GM18870 (cell line): ENCODE results near the gene SLC4A3.
"Not testable (repeated sequence)": the region's sequence is repeated elsewhere in the genome, so short reads cannot be mapped to it uniquely, and the experiment has no call there.

ENCODE experiments used
- ATAC-seq: cut with Tn5 transposase; IDR thresholded peaks from one replicate; pipeline ENCODE4 v1.9.1; 2021; ENCODE audit warnings: moderate library complexity; ENCODE audit not compliant: unreplicated experiment

Gene SLC4A3

GRCh38 chr2:219648176-219648575 is 20.7 kb downstream of the SLC4A3 start:
- no peak for ATAC-seq

GRCh38 chr2:219648963-219649362 is 21.5 kb downstream of the SLC4A3 start:
- ATAC-seq = no peak

GRCh38 chr2:219650426-219651248 is 23.2 kb downstream of the SLC4A3 start:
- no peak for ATAC-seq

- not testable (repeated sequence) for ATAC-seq
These were observed 24.2 kb downstream of the SLC4A3 start for GRCh38 chr2:219651656-219652055.

- no peak for ATAC-seq
These were observed 29.1 kb downstream of the SLC4A3 start for GRCh38 chr2:219656526-219656925.

- no peak for ATAC-seq
These were observed 30.9 kb downstream of the SLC4A3 start for GRCh38 chr2:219658196-219658846.

- ATAC-seq = no peak
These were observed 31.4 kb downstream of the SLC4A3 start for GRCh38 chr2:219658874-219659273.

- ATAC-seq = peak; percentile 97
These were observed 33.9 kb downstream of the SLC4A3 start for GRCh38 chr2:219661197-219661954.

- peak; percentile 21 for ATAC-seq
These were observed 34.5 kb downstream of the SLC4A3 start for GRCh38 chr2:219661955-219662395.

GRCh38 chr2:219662566-219662965 is 35.1 kb downstream of the SLC4A3 start:
- ATAC-seq = no peak

- ATAC-seq = no peak
These were observed 35.8 kb downstream of the SLC4A3 start for GRCh38 chr2:219663116-219663762.

- ATAC-seq = no peak
These were observed 36.6 kb downstream of the SLC4A3 start for GRCh38 chr2:219664041-219664440.

GRCh38 chr2:219664944-219665343 is 37.5 kb downstream of the SLC4A3 start:
- ATAC-seq = no peak

GRCh38 chr2:219665926-219666325 is 38.5 kb downstream of the SLC4A3 start:
- no peak for ATAC-seq

- ATAC-seq = no peak
These were observed 40.9 kb downstream of the SLC4A3 start for GRCh38 chr2:219668316-219668715.

GRCh38 chr2:219670386-219670785 is 43.0 kb downstream of the SLC4A3 start:
- no peak for ATAC-seq

- no peak for ATAC-seq
These were observed 43.8 kb downstream of the SLC4A3 start for GRCh38 chr2:219671279-219671678.

- no peak for ATAC-seq
These were observed 45.0 kb downstream of the SLC4A3 start for GRCh38 chr2:219672406-219672805.

GRCh38 chr2:219675221-219675620 is 47.8 kb downstream of the SLC4A3 start:
- ATAC-seq = no peak

- no peak for ATAC-seq
These were observed 49.2 kb downstream of the SLC4A3 start for GRCh38 chr2:219676586-219676985.

- no peak for ATAC-seq
These were observed 51.6 kb downstream of the SLC4A3 start for GRCh38 chr2:219679041-219679440.
